ENCODE results near the gene SFSWAP.

The SFSWAP gene

DNA sequence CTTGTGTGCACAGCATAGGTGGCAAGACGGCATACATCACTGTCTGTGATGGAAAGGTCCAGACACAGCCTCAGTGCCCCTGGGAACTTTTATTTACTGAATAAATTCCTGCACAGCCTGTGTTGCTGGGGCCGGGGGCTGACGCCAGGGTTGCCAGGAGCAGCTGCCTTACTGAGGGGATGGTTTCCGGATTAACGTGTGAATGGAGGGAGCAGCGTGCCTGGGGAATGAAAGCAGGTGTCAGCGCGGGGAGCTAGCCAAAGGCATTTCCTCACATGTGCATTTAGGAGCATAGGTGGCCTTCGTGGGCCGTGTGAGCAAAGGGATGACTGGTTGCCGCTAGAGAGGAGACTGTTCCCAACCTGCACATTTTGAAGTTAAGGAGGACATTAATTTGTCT, 41.6 kb downstream of the SFSWAP start:
- Mint-ChIP-seq H3K4me1 (peaks cover 16% of the 10 kb centered on the region), H3K9me3 (no peaks in the 10 kb centered on the region), H3K4me3 (no peak overlapping the region), H3K27me3 (no peaks in the 10 kb centered on the region), H3K27ac (ENCODE audit: low read depth) (peak overlapping the region; percentile 44), H3K36me3 (ENCODE audit: insufficient read depth) (peaks cover 46% of the 10 kb centered on the region)
- ATAC-seq (replicated peaks; ENCODE audit: extremely low read depth, poor library complexity, severe bottlenecking) (no peak), DNase-seq (ENCODE audit: low spot score in 2 of 2) (no peak)

DNA sequence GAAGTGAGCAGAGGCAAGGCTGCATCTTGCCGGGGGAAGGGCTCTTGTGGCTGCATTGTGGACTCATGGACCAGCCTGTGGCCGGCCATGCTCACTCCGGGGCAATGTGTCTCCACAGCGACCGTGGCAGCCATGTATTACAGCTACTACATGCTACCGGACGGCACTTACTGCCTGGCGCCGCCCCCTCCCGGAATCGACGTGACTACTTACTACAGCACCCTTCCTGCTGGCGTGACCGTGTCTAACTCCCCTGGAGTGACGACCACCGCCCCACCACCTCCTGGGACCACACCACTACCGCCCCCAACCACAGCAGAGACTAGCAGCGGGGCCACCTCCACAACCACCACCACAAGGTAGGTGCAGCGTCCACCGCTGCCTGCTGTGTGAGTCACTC, 42.1 kb downstream of the SFSWAP start:
- H3K27ac Mint-ChIP-seq (ENCODE audit: low read depth): no peak overlapping the region
- no peaks in the 10 kb centered on the region for H3K27me3 Mint-ChIP-seq
- H3K36me3 Mint-ChIP-seq (ENCODE audit: insufficient read depth): peaks cover 49% of the 10 kb centered on the region
- H3K9me3 Mint-ChIP-seq: no peaks in the 10 kb centered on the region
- H3K4me1 Mint-ChIP-seq: peaks cover 12% of the 10 kb centered on the region
- no peak overlapping the region for H3K4me3 Mint-ChIP-seq
- no peak for DNase-seq (ENCODE audit: low spot score in 2 of 2)
- ATAC-seq (replicated peaks; ENCODE audit: extremely low read depth, poor library complexity, severe bottlenecking): no peak

DNA sequence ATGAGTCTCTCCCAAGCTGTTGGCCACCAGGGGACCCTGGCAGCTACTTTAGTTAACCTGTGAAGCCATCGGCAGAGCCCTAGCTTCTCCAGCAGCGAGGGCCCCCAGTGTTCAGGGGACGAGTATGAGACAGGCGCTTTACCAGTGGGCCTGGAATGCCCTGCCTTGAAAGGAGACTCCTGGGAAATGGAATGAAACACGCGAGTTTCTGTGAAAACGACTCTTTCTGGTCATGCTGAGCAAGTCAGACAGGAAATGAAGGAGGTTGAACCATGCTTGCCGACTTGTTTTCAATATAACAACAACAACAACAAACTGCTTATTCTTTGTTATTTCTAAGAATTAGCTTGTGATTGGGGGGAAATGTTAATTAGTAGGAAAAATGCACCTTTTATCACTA, 42.9 kb downstream of the SFSWAP start:
- no peak for ATAC-seq (replicated peaks; ENCODE audit: extremely low read depth, poor library complexity, severe bottlenecking)
- Mint-ChIP-seq H3K36me3 (ENCODE audit: insufficient read depth) (peaks cover 49% of the 10 kb centered on the region), H3K4me1 (peaks cover 12% of the 10 kb centered on the region), H3K27ac (ENCODE audit: low read depth) (no peak overlapping the region), H3K4me3 (no peak overlapping the region), H3K27me3 (no peaks in the 10 kb centered on the region), H3K9me3 (no peaks in the 10 kb centered on the region)
- DNase-seq (ENCODE audit: low spot score in 2 of 2): no peak

DNA sequence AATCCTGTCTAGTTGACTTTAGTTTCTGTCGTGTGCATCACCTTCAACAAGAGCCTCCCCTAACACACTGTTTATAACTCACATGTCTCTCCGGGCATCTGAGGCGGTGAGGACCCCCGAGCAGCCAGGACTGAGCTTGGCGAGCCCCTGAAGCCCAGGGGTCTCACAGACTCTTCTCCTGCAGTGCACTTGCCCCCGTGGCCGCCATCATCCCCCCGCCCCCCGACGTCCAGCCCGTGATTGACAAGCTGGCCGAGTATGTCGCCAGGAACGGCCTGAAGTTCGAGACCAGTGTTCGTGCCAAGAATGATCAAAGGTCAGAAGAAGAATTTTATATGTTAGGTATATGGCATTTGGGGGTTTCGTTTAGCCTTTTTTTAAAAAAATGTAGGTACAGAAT, 43.3 kb downstream of the SFSWAP start:
- Mint-ChIP-seq H3K4me1 (peaks cover 12% of the 10 kb centered on the region), H3K36me3 (ENCODE audit: insufficient read depth) (peaks cover 51% of the 10 kb centered on the region), H3K27me3 (no peaks in the 10 kb centered on the region), H3K4me3 (no peak overlapping the region), H3K27ac (ENCODE audit: low read depth) (no peak overlapping the region), H3K9me3 (no peaks in the 10 kb centered on the region)
- DNase-seq (ENCODE audit: low spot score in 2 of 2) (no peak), ATAC-seq (replicated peaks; ENCODE audit: extremely low read depth, poor library complexity, severe bottlenecking) (no peak)

DNA sequence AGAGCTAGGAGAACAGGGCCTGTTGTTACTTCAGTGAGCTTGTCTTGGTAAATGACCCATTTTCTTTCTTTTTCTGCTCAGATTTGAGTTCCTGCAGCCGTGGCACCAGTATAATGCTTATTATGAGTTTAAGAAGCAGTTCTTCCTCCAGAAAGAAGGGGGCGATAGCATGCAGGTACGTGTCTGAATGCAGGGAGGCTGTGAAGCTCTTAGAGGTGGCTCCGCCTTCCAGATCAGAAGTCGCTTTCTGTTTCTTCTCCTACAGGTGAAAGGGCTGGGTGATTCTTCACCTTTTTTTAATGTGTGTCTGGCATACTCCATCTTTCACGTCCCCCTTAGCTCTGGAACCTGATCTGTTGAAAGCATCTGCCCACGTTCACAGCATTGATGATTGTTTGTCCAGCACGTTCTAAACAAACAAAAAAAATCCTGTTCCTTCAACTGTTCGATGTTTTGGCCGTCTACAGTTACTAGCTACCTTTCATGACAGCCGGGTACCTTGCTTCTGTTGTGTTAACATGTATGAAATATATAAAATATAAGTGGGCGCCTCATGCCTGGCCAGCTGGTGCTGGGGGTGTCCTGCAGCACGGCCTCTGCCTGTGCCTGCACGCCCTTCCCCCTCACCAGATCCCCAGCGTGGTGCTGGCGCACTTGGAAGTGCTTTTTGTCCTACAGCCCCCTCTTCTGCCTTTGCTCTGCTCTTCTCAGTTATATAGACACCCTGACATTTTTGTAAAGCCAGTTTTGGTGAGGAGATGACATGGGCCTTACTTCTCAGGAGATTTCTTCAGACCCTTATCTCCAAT, 44.6 kb downstream of the SFSWAP start:
- no peak for ATAC-seq (replicated peaks; ENCODE audit: extremely low read depth, poor library complexity, severe bottlenecking)
- no peak overlapping the region for H3K27ac Mint-ChIP-seq (ENCODE audit: low read depth)
- no peaks in the 10 kb centered on the region for H3K27me3 Mint-ChIP-seq
- H3K9me3 Mint-ChIP-seq: no peaks in the 10 kb centered on the region
- DNase-seq (ENCODE audit: low spot score in 2 of 2): no peak
- no peak overlapping the region for H3K4me3 Mint-ChIP-seq
- peaks cover 52% of the 10 kb centered on the region for H3K36me3 Mint-ChIP-seq (ENCODE audit: insufficient read depth)
- no peaks in the 10 kb centered on the region for H3K4me1 Mint-ChIP-seq

DNA sequence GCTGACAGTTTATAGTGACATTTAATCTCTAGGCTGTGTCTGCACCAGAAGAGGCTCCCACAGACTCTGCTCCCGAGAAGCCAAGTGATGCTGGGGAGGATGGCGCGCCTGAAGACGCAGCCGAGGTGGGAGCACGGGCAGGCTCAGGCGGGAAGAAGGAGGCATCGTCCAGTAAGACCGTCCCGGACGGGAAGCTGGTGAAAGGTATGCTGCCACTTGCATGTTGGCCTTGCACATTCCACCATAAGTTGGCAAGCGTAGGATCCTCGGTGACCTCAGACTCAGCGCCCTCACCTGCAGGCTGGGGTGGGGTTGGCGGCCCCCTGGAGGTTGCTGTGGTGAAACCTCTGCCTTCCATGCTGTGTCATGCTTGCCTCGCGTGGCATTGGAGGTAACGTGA, 45.6 kb downstream of the SFSWAP start:
- peaks cover 56% of the 10 kb centered on the region for H3K36me3 Mint-ChIP-seq (ENCODE audit: insufficient read depth)
- H3K9me3 Mint-ChIP-seq: no peaks in the 10 kb centered on the region
- H3K27me3 Mint-ChIP-seq: no peaks in the 10 kb centered on the region
- no peaks in the 10 kb centered on the region for H3K4me1 Mint-ChIP-seq
- ATAC-seq (replicated peaks; ENCODE audit: extremely low read depth, poor library complexity, severe bottlenecking): no peak
- no peak for DNase-seq (ENCODE audit: low spot score in 2 of 2)
- H3K27ac Mint-ChIP-seq (ENCODE audit: low read depth): no peak overlapping the region
- no peak overlapping the region for H3K4me3 Mint-ChIP-seq

DNA sequence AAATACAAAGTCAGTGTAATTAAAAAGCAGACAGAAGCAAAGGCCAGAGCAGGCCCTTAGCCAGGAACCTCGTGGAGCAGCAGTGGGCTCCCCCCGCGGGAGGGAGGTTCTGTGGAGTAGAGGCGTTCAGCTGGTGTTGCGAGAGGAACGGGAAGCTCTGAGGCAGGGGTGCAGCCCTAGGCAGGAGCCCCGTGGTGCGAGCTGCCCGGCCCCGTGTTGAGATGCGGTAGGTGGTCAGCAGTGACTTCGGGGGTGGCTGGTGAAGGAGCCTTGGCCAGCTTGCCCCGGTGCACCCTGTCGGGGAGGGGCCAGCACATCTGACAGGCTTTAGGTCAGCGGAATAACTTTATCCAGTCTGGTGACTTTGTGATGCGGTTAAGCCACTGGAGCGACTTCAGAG, 46.2 kb downstream of the SFSWAP start:
- DNase-seq (ENCODE audit: low spot score in 2 of 2) (no peak), ATAC-seq (replicated peaks; ENCODE audit: extremely low read depth, poor library complexity, severe bottlenecking) (no peak)
- Mint-ChIP-seq H3K36me3 (ENCODE audit: insufficient read depth) (peaks cover 57% of the 10 kb centered on the region), H3K9me3 (no peaks in the 10 kb centered on the region), H3K27ac (ENCODE audit: low read depth) (no peak overlapping the region), H3K4me1 (no peaks in the 10 kb centered on the region), H3K4me3 (no peak overlapping the region), H3K27me3 (no peaks in the 10 kb centered on the region)

DNA sequence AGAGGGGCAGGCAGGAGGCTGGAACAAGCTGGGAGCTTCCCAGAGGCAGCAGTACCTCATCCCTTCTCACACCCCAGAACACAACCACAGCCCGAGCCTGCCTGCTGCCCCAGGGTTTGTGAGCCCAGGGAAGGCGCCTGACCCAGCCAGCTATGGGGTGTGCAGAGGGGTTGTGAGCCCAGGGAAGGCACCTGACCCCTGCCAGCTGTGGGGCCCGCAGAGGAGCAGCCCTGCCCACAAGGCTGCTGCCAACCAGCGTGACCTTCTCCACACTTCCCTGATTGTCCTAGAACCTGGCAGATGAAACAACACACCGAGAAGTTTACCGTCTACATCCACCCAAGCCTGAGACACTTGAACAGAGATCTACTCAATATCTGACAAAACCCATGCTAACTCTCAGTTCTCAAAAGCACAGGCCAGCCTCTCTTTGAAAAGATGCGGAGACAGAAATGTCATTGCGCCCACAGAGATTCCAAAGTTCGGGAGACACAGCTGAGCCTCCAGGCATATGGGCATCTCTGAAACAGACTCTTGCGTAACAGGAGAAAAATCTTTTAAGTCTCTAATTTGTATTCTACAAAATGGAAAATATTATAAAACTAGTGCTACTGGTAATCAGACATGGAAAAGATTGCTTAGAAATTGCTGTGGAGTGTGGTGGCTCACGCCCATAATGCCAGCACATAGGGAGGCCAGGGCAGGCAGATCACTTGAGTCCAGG, 47.3 kb downstream of the SFSWAP start:
- Mint-ChIP-seq H3K36me3 (ENCODE audit: insufficient read depth) (peaks cover 60% of the 10 kb centered on the region), H3K4me3 (no peak overlapping the region)

DNA sequence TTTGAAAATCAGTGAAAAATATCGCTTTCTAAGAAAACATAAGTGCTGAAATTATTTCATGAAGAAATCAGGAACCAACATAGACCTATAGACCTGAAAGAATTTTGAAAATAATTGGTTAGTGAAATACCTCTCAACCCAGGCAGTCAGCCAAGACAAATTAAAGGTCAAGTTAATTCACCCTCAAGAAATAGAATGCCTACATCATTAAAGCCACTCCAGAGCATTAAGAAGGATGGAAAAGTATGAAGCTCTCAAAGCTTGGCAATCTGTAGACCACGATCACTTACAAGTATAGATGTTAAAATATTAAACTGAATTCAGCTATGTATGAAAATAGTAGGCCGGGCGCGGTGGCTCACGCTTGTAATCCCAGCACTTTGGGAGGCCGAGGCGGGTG, 48.3 kb downstream of the SFSWAP start:
- Mint-ChIP-seq H3K27me3 (no peaks in the 10 kb centered on the region), H3K36me3 (ENCODE audit: insufficient read depth) (peaks cover 55% of the 10 kb centered on the region), H3K4me1 (no peaks in the 10 kb centered on the region), H3K4me3 (no peak overlapping the region), H3K9me3 (no peaks in the 10 kb centered on the region), H3K27ac (ENCODE audit: low read depth) (no peak overlapping the region)
- ATAC-seq (replicated peaks; ENCODE audit: extremely low read depth, poor library complexity, severe bottlenecking) (no peak), DNase-seq (ENCODE audit: low spot score in 2 of 2) (no peak)

More for the DNA sequence above, 47.3 kb downstream of the SFSWAP start:
- H3K27me3 Mint-ChIP-seq: no peaks in the 10 kb centered on the region
- no peak overlapping the region for H3K27ac Mint-ChIP-seq (ENCODE audit: low read depth)
- no peaks in the 10 kb centered on the region for H3K4me1 Mint-ChIP-seq
- no peak for ATAC-seq (replicated peaks; ENCODE audit: extremely low read depth, poor library complexity, severe bottlenecking)
- H3K9me3 Mint-ChIP-seq: no peaks in the 10 kb centered on the region
- DNase-seq (ENCODE audit: low spot score in 2 of 2): no peak

DNA sequence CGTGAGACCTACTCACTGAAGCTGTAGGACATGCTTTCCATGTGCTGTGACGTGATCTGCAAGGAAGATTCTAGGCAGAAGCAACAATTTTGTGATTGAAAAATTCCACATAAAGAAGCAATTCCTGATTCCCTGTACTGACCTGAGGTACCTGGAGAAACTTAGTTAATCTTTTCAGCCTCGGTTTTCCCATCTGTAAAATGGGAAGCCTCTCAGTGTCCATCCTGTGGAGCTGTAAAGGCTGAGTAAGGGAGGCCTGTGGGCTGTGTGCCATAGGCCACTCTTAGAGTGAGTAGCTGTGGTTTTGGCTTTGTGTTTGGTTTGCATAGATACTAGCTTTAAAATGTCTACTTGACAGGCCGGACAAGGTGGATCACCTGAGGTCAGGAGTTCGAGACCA, 50.7 kb downstream of the SFSWAP start:
- no peaks in the 10 kb centered on the region for H3K4me1 Mint-ChIP-seq
- no peaks in the 10 kb centered on the region for H3K27me3 Mint-ChIP-seq
- H3K9me3 Mint-ChIP-seq: no peaks in the 10 kb centered on the region
- DNase-seq (ENCODE audit: low spot score in 2 of 2): no peak
- H3K4me3 Mint-ChIP-seq: no peak overlapping the region
- H3K27ac Mint-ChIP-seq (ENCODE audit: low read depth): no peak overlapping the region
- H3K36me3 Mint-ChIP-seq (ENCODE audit: insufficient read depth): peaks cover 58% of the 10 kb centered on the region
- ATAC-seq (replicated peaks; ENCODE audit: extremely low read depth, poor library complexity, severe bottlenecking): no peak

DNA sequence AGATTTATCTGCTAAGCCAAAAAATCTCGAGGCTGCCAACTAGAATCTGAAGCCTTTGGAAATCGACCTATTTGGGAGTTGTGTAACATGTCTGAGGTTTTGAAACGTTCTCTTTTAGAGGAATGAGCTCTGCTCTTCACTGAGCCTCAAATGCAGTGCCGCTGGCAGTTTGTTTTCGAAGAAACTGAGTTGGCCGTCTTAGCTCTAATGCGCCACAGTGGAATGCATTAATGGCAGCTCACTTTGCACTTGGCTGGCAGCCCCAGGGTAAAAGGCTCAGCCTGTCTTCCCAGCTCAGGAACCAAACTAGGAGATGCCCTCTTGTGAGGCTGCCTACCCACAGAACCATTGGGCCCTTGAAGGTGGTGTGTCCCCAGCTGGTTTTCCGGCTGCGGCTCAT, 53.8 kb downstream of the SFSWAP start:
- H3K36me3 Mint-ChIP-seq (ENCODE audit: insufficient read depth): peaks cover 67% of the 10 kb centered on the region
- H3K27me3 Mint-ChIP-seq: no peaks in the 10 kb centered on the region

DNA sequence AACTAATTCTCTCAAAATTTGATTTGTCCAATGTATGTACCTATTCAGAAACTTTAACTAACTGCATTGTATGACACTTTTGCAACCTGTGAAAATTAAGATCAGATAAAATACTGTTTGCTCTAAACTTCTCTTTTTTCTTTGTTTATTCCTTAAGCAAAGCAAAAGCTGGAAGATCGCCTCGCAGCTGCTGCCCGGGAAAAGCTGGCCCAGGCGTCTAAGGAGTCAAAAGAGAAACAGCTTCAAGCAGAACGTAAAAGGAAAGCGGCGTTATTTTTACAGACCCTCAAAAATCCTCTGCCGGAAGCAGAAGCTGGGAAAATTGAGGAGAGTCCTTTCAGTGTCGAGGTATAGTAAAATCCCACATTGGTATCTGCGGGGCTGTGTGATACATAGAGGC, 55.1 kb downstream of the SFSWAP start:
- H3K9me3 Mint-ChIP-seq: no peaks in the 10 kb centered on the region
- H3K36me3 Mint-ChIP-seq (ENCODE audit: insufficient read depth): peaks cover 65% of the 10 kb centered on the region

More for the DNA sequence above, 53.8 kb downstream of the SFSWAP start:
- ATAC-seq (replicated peaks; ENCODE audit: extremely low read depth, poor library complexity, severe bottlenecking): no peak
- Mint-ChIP-seq H3K9me3 (no peaks in the 10 kb centered on the region), H3K4me3 (no peak overlapping the region), H3K4me1 (no peaks in the 10 kb centered on the region), H3K27ac (ENCODE audit: low read depth) (no peak overlapping the region)
- no peak for DNase-seq (ENCODE audit: low spot score in 2 of 2)

More for the DNA sequence above, 55.1 kb downstream of the SFSWAP start:
- Mint-ChIP-seq H3K4me3 (no peak overlapping the region), H3K4me1 (no peaks in the 10 kb centered on the region), H3K27me3 (no peaks in the 10 kb centered on the region), H3K27ac (ENCODE audit: low read depth) (no peak overlapping the region)
- no peak for ATAC-seq (replicated peaks; ENCODE audit: extremely low read depth, poor library complexity, severe bottlenecking)
- DNase-seq (ENCODE audit: low spot score in 2 of 2): no peak
